ENCODE measurements around the gene GPRC5C.
A peak's percentile ranks its signal among the peaks of the same experiment; 100 is the strongest.

The GPRC5C gene

GRCh38 chr17:74450925-74451403 is 19.1 kb downstream of the GPRC5C start:
- Histone ChIP-seq H3K4me1 (ENCODE audit: control insufficient read depth in 1 of 2, insufficient read depth in 2 of 2, low read length in 2 of 2) (peaks cover 31% of the 10 kb centered on the region in 2 donors), H3K9ac (ENCODE audit: low read depth in 1 of 2, low read length in 2 of 2) (no peak overlapping the region), H3K36me3 (ENCODE audit: control insufficient read depth in 1 of 2, insufficient read depth in 2 of 2, low read length in 2 of 2) (peaks cover 0 to 9% of the 10 kb centered on the region in 2 donors), H3K9me3 (ENCODE audit: control insufficient read depth in 1 of 2, low read length in 2 of 2) (no peaks in the 10 kb centered on the region), H3K27me3 (ENCODE audit: control insufficient read depth in 1 of 2, insufficient read depth in 2 of 2, low read length in 2 of 2) (no peaks in the 10 kb centered on the region), H3K4me3 (ENCODE audit: low read depth in 1 of 2, low read length in 2 of 2) (no peak overlapping the region), H3K27ac (ENCODE audit: low read depth, low read length) (no peak overlapping the region)

- H3K27ac ChIP-seq (ENCODE audit: low read depth, low read length) = no peak overlapping the region
- H3K4me1 ChIP-seq (ENCODE audit: control insufficient read depth in 1 of 2, insufficient read depth in 2 of 2, low read length in 2 of 2) = peaks cover 31% of the 10 kb centered on the region in 2 donors
Observed at GRCh38 chr17:74451557-74451956, 19.7 kb downstream of the GPRC5C start.

GRCh38 chr17:74452033-74452840 is 20.3 kb downstream of the GPRC5C start:
- H3K9ac ChIP-seq (ENCODE audit: low read depth in 1 of 2, low read length in 2 of 2) = no peak overlapping the region
- H3K36me3 ChIP-seq (ENCODE audit: control insufficient read depth in 1 of 2, insufficient read depth in 2 of 2, low read length in 2 of 2) = peaks cover 0 to 3% of the 10 kb centered on the region in 2 donors
- H3K4me1 ChIP-seq (ENCODE audit: control insufficient read depth in 1 of 2, insufficient read depth in 2 of 2, low read length in 2 of 2) = peaks cover 31 to 32% of the 10 kb centered on the region in 2 donors
- H3K9me3 ChIP-seq (ENCODE audit: control insufficient read depth in 1 of 2, low read length in 2 of 2) = no peaks in the 10 kb centered on the region
- H3K27ac ChIP-seq (ENCODE audit: low read depth, low read length) = no peak overlapping the region
- H3K4me3 ChIP-seq (ENCODE audit: low read depth in 1 of 2, low read length in 2 of 2) = no peak overlapping the region
- no peaks in the 10 kb centered on the region for H3K27me3 ChIP-seq (ENCODE audit: control insufficient read depth in 1 of 2, insufficient read depth in 2 of 2, low read length in 2 of 2)

More at GRCh38 chr17:74451557-74451956, 19.7 kb downstream of the GPRC5C start:
- no peak overlapping the region for H3K9ac ChIP-seq (ENCODE audit: low read depth in 1 of 2, low read length in 2 of 2)
- H3K36me3 ChIP-seq (ENCODE audit: control insufficient read depth in 1 of 2, insufficient read depth in 2 of 2, low read length in 2 of 2) = peaks cover 0 to 9% of the 10 kb centered on the region in 2 donors
- H3K27me3 ChIP-seq (ENCODE audit: control insufficient read depth in 1 of 2, insufficient read depth in 2 of 2, low read length in 2 of 2) = no peaks in the 10 kb centered on the region
- H3K9me3 ChIP-seq (ENCODE audit: control insufficient read depth in 1 of 2, low read length in 2 of 2) = no peaks in the 10 kb centered on the region
- no peak overlapping the region for H3K4me3 ChIP-seq (ENCODE audit: low read depth in 1 of 2, low read length in 2 of 2)

GRCh38 chr17:74452841-74453661 is 21.2 kb downstream of the GPRC5C start:
- Histone ChIP-seq H3K27ac (ENCODE audit: low read depth, low read length) (no peak overlapping the region), H3K4me3 (ENCODE audit: low read depth in 1 of 2, low read length in 2 of 2) (peak overlapping the region; percentile 51 to 62), H3K27me3 (ENCODE audit: control insufficient read depth in 1 of 2, insufficient read depth in 2 of 2, low read length in 2 of 2) (no peaks in the 10 kb centered on the region), H3K9me3 (ENCODE audit: control insufficient read depth in 1 of 2, low read length in 2 of 2) (no peaks in the 10 kb centered on the region), H3K9ac (ENCODE audit: low read depth in 1 of 2, low read length in 2 of 2) (peak overlapping the region; percentile 35 to 40), H3K4me1 (ENCODE audit: control insufficient read depth in 1 of 2, insufficient read depth in 2 of 2, low read length in 2 of 2) (peaks cover 34 to 36% of the 10 kb centered on the region in 2 donors), H3K36me3 (ENCODE audit: control insufficient read depth in 1 of 2, insufficient read depth in 2 of 2, low read length in 2 of 2) (no peaks in the 10 kb centered on the region)

GRCh38 chr17:74453665-74454196 is 21.8 kb downstream of the GPRC5C start:
- H3K9ac ChIP-seq (ENCODE audit: low read depth in 1 of 2, low read length in 2 of 2) = peak overlapping the region; percentile 35 to 40
- H3K4me1 ChIP-seq (ENCODE audit: control insufficient read depth in 1 of 2, insufficient read depth in 2 of 2, low read length in 2 of 2) = peaks cover 34 to 36% of the 10 kb centered on the region in 2 donors
- no peaks in the 10 kb centered on the region for H3K9me3 ChIP-seq (ENCODE audit: control insufficient read depth in 1 of 2, low read length in 2 of 2)
- no peaks in the 10 kb centered on the region for H3K36me3 ChIP-seq (ENCODE audit: control insufficient read depth in 1 of 2, insufficient read depth in 2 of 2, low read length in 2 of 2)
- H3K27ac ChIP-seq (ENCODE audit: low read depth, low read length) = no peak overlapping the region
- peak overlapping the region; percentile 59 to 62 for H3K4me3 ChIP-seq (ENCODE audit: low read depth in 1 of 2, low read length in 2 of 2)
- H3K27me3 ChIP-seq (ENCODE audit: control insufficient read depth in 1 of 2, insufficient read depth in 2 of 2, low read length in 2 of 2) = no peaks in the 10 kb centered on the region

GRCh38 chr17:74454197-74455024 is 22.5 kb downstream of the GPRC5C start:
- Histone ChIP-seq H3K9ac (ENCODE audit: low read depth in 1 of 2, low read length in 2 of 2) (peak overlapping the region; percentile 64 to 74), H3K9me3 (ENCODE audit: control insufficient read depth in 1 of 2, low read length in 2 of 2) (no peaks in the 10 kb centered on the region), H3K27ac (ENCODE audit: low read depth, low read length) (peak overlapping the region; percentile 80), H3K4me3 (ENCODE audit: low read depth in 1 of 2, low read length in 2 of 2) (peak overlapping the region; percentile 51 to 59), H3K36me3 (ENCODE audit: control insufficient read depth in 1 of 2, insufficient read depth in 2 of 2, low read length in 2 of 2) (no peaks in the 10 kb centered on the region), H3K27me3 (ENCODE audit: control insufficient read depth in 1 of 2, insufficient read depth in 2 of 2, low read length in 2 of 2) (no peaks in the 10 kb centered on the region), H3K4me1 (ENCODE audit: control insufficient read depth in 1 of 2, insufficient read depth in 2 of 2, low read length in 2 of 2) (peaks cover 34 to 36% of the 10 kb centered on the region in 2 donors)

- Histone ChIP-seq H3K36me3 (ENCODE audit: control insufficient read depth in 1 of 2, insufficient read depth in 2 of 2, low read length in 2 of 2) (no peaks in the 10 kb centered on the region), H3K27me3 (ENCODE audit: control insufficient read depth in 1 of 2, insufficient read depth in 2 of 2, low read length in 2 of 2) (no peaks in the 10 kb centered on the region), H3K4me1 (ENCODE audit: control insufficient read depth in 1 of 2, insufficient read depth in 2 of 2, low read length in 2 of 2) (peaks cover 34 to 36% of the 10 kb centered on the region in 2 donors), H3K4me3 (ENCODE audit: low read depth in 1 of 2, low read length in 2 of 2) (no peak overlapping the region), H3K9me3 (ENCODE audit: control insufficient read depth in 1 of 2, low read length in 2 of 2) (no peaks in the 10 kb centered on the region), H3K9ac (ENCODE audit: low read depth in 1 of 2, low read length in 2 of 2) (peak overlapping the region; percentile 64 to 74), H3K27ac (ENCODE audit: low read depth, low read length) (no peak overlapping the region)
Observed at GRCh38 chr17:74455025-74455545, 23.2 kb downstream of the GPRC5C start.

GRCh38 chr17:74455821-74456220 is 23.9 kb downstream of the GPRC5C start:
- H3K27ac ChIP-seq (ENCODE audit: low read depth, low read length) = no peak overlapping the region
- H3K4me3 ChIP-seq (ENCODE audit: low read depth in 1 of 2, low read length in 2 of 2) = no peak overlapping the region
- no peaks in the 10 kb centered on the region for H3K9me3 ChIP-seq (ENCODE audit: control insufficient read depth in 1 of 2, low read length in 2 of 2)
- H3K27me3 ChIP-seq (ENCODE audit: control insufficient read depth in 1 of 2, insufficient read depth in 2 of 2, low read length in 2 of 2) = no peaks in the 10 kb centered on the region
- H3K36me3 ChIP-seq (ENCODE audit: control insufficient read depth in 1 of 2, insufficient read depth in 2 of 2, low read length in 2 of 2) = no peaks in the 10 kb centered on the region
- peaks cover 34 to 36% of the 10 kb centered on the region in 2 donors for H3K4me1 ChIP-seq (ENCODE audit: control insufficient read depth in 1 of 2, insufficient read depth in 2 of 2, low read length in 2 of 2)
- H3K9ac ChIP-seq (ENCODE audit: low read depth in 1 of 2, low read length in 2 of 2) = no peak overlapping the region

- Histone ChIP-seq H3K27me3 (ENCODE audit: control insufficient read depth in 1 of 2, insufficient read depth in 2 of 2, low read length in 2 of 2) (no peaks in the 10 kb centered on the region), H3K9me3 (ENCODE audit: control insufficient read depth in 1 of 2, low read length in 2 of 2) (no peaks in the 10 kb centered on the region), H3K9ac (ENCODE audit: low read depth in 1 of 2, low read length in 2 of 2) (no peak overlapping the region), H3K4me3 (ENCODE audit: low read depth in 1 of 2, low read length in 2 of 2) (no peak overlapping the region), H3K36me3 (ENCODE audit: control insufficient read depth in 1 of 2, insufficient read depth in 2 of 2, low read length in 2 of 2) (no peaks in the 10 kb centered on the region), H3K4me1 (ENCODE audit: control insufficient read depth in 1 of 2, insufficient read depth in 2 of 2, low read length in 2 of 2) (peaks cover 27 to 30% of the 10 kb centered on the region in 2 donors), H3K27ac (ENCODE audit: low read depth, low read length) (no peak overlapping the region)
Observed at GRCh38 chr17:74457146-74457819, 25.4 kb downstream of the GPRC5C start.

All from duodenal mucosa (tissue), 2 donors.